Left ventricle myocardium superior (tissue), 1 donor: ENCODE results near the gene CBX5. TPM values are rescaled to one million over a fixed set of nuclear protein-coding genes. Genes with fewer than 3 reads are reported as not detected.

Experiments used
- ATAC-seq: fragments of 200-7000 bp; cut with Tn5 transposase; one replicate; pipeline ENCODE4 v1.9.1; 2020; ENCODE audit warnings: mild to moderate bottlenecking, moderate library complexity
- DNase-seq: peaks from one replicate; pipeline ENCODE4 v3.0.0-alpha.2; 2020
- intact Hi-C: fragments of 100-400 bp; cut with micrococcal nuclease; formaldehyde crosslinking; loops from one replicate; pipeline ENCODE4 v1.11.0; 2022
- total RNA-seq: library from RNA; stranded (reverse); fragmentation: NEBNext Ultra II Directional; extraction: Animal tissue kit (Norgen Biotek cat#: 25700); gene quantifications from one replicate; pipeline ENCODE4 v1.2.1, GENCODE V29; 2021
- donor health status: DM: no; HTN: yes; CAD: no; lungs with severe emphysema.

CBX5 gene
- total RNA-seq, 1 donor from 2014 or later = 48.0 TPM

GRCh38 chr12:54277823-54278276 is 2.1 kb downstream of the CBX5 start:
- no peak for ATAC-seq
- intact Hi-C loops = no loop called here
- DNase-seq = no peak

GRCh38 chr12:54276368-54276767 is 3.6 kb downstream of the CBX5 start:
- DNase-seq = no peak
- intact Hi-C loops = no loop called here
- no peak for ATAC-seq

- intact Hi-C loops = no loop called here
- ATAC-seq (peak; percentile 26), DNase-seq (no peak)
Measured at GRCh38 chr12:54273981-54274380, 5.9 kb downstream of the CBX5 start.

GRCh38 chr12:54272214-54272613 is 7.7 kb downstream of the CBX5 start:
- ATAC-seq (no peak), DNase-seq (no peak)
- intact Hi-C loops = no loop called here

GRCh38 chr12:54270345-54270744 is 9.6 kb downstream of the CBX5 start:
- DNase-seq (no peak), ATAC-seq (no peak)
- intact Hi-C loops = no loop called here

GRCh38 chr12:54266852-54267251 is 13.1 kb downstream of the CBX5 start:
- intact Hi-C loops = no loop called here
- ATAC-seq (no peak), DNase-seq (no peak)

- intact Hi-C loops = no loop called here
- DNase-seq = no peak
- no peak for ATAC-seq
Measured at GRCh38 chr12:54265364-54265812, 14.5 kb downstream of the CBX5 start.

- ATAC-seq (no peak), DNase-seq (no peak)
- intact Hi-C loops = no loop called here
Measured at GRCh38 chr12:54262403-54262925, 17.5 kb downstream of the CBX5 start.

- DNase-seq (no peak), ATAC-seq (no peak)
- intact Hi-C loops = no loop called here
Measured at GRCh38 chr12:54261815-54262402, 18.0 kb downstream of the CBX5 start.

- ATAC-seq = peak; percentile 94
- intact Hi-C loops = no loop called here
- DNase-seq = peak; percentile 79
Measured at GRCh38 chr12:54259194-54260011, 20.5 kb downstream of the CBX5 start.

- intact Hi-C loops = no loop called here
- no peak for ATAC-seq
Measured at GRCh38 chr12:54258201-54258681, 21.7 kb downstream of the CBX5 start.

GRCh38 chr12:54257332-54257731 is 22.6 kb downstream of the CBX5 start:
- intact Hi-C loops = no loop called here
- DNase-seq = no peak
- ATAC-seq = no peak

More at GRCh38 chr12:54258201-54258681, 21.7 kb downstream of the CBX5 start:
- no peak for DNase-seq

- ATAC-seq = no peak
- intact Hi-C loops = no loop called here
Measured at GRCh38 chr12:54253240-54253639, 26.7 kb downstream of the CBX5 start.

GRCh38 chr12:54251667-54252284 is 28.1 kb downstream of the CBX5 start:
- intact Hi-C loops = no loop called here
- ATAC-seq = no peak
- DNase-seq = no peak

More at GRCh38 chr12:54253240-54253639, 26.7 kb downstream of the CBX5 start:
- no peak for DNase-seq

- ATAC-seq (no peak), DNase-seq (no peak)
- intact Hi-C loops = no loop called here
Measured at GRCh38 chr12:54249489-54249888, 30.4 kb downstream of the CBX5 start.

GRCh38 chr12:54246011-54246641 is 33.8 kb downstream of the CBX5 start:
- ATAC-seq (peak; percentile 59), DNase-seq (no peak)
- intact Hi-C loops = no loop called here

GRCh38 chr12:54240971-54241588 is 38.8 kb downstream of the CBX5 start:
- no peak for DNase-seq
- intact Hi-C loops = no loop called here
- ATAC-seq = no peak

- intact Hi-C loops = no loop called here
Measured at GRCh38 chr12:54240129-54240528, 39.8 kb downstream of the CBX5 start.

GRCh38 chr12:54239620-54240019 is 40.3 kb downstream of the CBX5 start:
- ATAC-seq (no peak), DNase-seq (no peak)
- intact Hi-C loops = no loop called here

More at GRCh38 chr12:54240129-54240528, 39.8 kb downstream of the CBX5 start:
- DNase-seq (no peak), ATAC-seq (no peak)
